HepG2 (cell line): Measurements from ENCODE around the gene SLC9A5. TPM values are rescaled to one million over a fixed set of nuclear protein-coding genes. Genes with fewer than 3 reads are reported as not detected.

Source experiments
- ATAC-seq: fragments of 200-7000 bp; cut with Tn5 transposase; 3 replicates; pipeline ENCODE4 v1.9.1; 2020; ENCODE audit warnings: mild to moderate bottlenecking, moderate library complexity
- BruUV-seq: library from RNA; stranded (reverse); fragments of 400-500 nt; replicated peaks from 2 replicates; lab custom pipeline; 2021; lab: Mats Ljungman, UMichigan
- CTCF ChIA-PET: fragments of 300-600 bp; formaldehyde crosslinking; extraction: SDS; loops from one replicate; lab custom pipeline; 2021; ENCODE audit warnings: low total read pairs, inconsistent platforms, low intra/inter-chr PET ratio; lab: Yijun Ruan, JAX
- POLR2A ChIA-PET: fragments of 350-600 bp; sonication (Branson Sonifier 250); formaldehyde crosslinking; loops from one replicate; lab custom pipeline; 2020; ENCODE audit warnings: antibody characterized with exemption, inconsistent platforms; lab: Yijun Ruan, JAX
- DNase-seq: peaks from one replicate; pipeline ENCODE4 v3.0.0-alpha.2; 2015; ENCODE audit warnings: low spot score
- FAIRE-seq: peaks from 3 replicates; lab custom pipeline; 2011; peaks lifted over from hg19 to GRCh38; lab: Jason Lieb, UNC
- H2AFZ ChIP-seq: one replicate; pipeline ENCODE4 v1.6.1; 2011; ENCODE audit warnings: low read length, inconsistent platforms
- H3K27ac ChIP-seq: fragments of 300-600 bp; 3 replicates; pipeline ENCODE4 v1.8.0; 2011; ENCODE audit warnings: mixed run types, mild to moderate bottlenecking, mixed read lengths, low read length, inconsistent platforms; ENCODE audit not compliant: insufficient read depth; ENCODE audit errors: extremely low read length
- H3K27me3 ChIP-seq, 2 experiments: fragments of 200-600 bp in 1 of 2; 2 replicates in 1 of 2; 3 replicates in 1 of 2; pipeline versions ENCODE4 v1.6.0 to v1.8.0; 2011; ENCODE audit warnings: low read length in 2 of 2, mild to moderate bottlenecking in 2 of 2, moderate library complexity in 2 of 2, inconsistent platforms in 1 of 2; ENCODE audit not compliant: insufficient read depth in 2 of 2, control insufficient read depth in 1 of 2
- H3K36me3 ChIP-seq, 2 experiments: fragments of 200-600 bp in 1 of 2; replicated peaks in 1 of 2; 2 replicates in 1 of 2; 3 replicates in 1 of 2; pipeline versions ENCODE4 v1.5.1 to v1.8.0; 2011; ENCODE audit warnings: low read length in 2 of 2, inconsistent platforms in 1 of 2; ENCODE audit not compliant: insufficient read depth in 2 of 2, control insufficient read depth in 1 of 2
- H3K4me1 ChIP-seq: 2 replicates; pipeline ENCODE4 v1.5.1; 2012; ENCODE audit warnings: low read length, inconsistent platforms; ENCODE audit not compliant: insufficient read depth
- H3K4me2 ChIP-seq: 2 replicates; pipeline ENCODE4 v1.6.0; 2011; ENCODE audit warnings: low read depth, low read length, inconsistent platforms
- H3K4me3 ChIP-seq, 3 experiments: fragments of 200-600 bp in 1 of 3; sonication (generic), shearing (Covaris generic) in 1 of 3; replicated peaks in 1 of 3; 2 replicates each; pipeline ENCODE4 v1.5.1; 2011 to 2016; ENCODE audit warnings: low read length in 3 of 3, inconsistent platforms in 2 of 3, low read depth in 2 of 3, mild to moderate bottlenecking in 2 of 3, control low read depth in 1 of 3, mixed read lengths in 1 of 3; ENCODE audit not compliant: insufficient read depth in 1 of 3
- H3K79me2 ChIP-seq: one replicate; pipeline ENCODE4 v1.6.1; 2011; ENCODE audit warnings: low read length, inconsistent platforms; ENCODE audit not compliant: insufficient read depth
- H3K9ac ChIP-seq: 2 replicates; pipeline ENCODE4 v1.6.0; 2011; ENCODE audit warnings: mild to moderate bottlenecking, low read depth, low read length, inconsistent platforms; ENCODE audit not compliant: insufficient read depth
- H3K9me3 ChIP-seq: 2 replicates; pipeline ENCODE4 v1.5.1; 2012; ENCODE audit warnings: mild to moderate bottlenecking, low read length
- H4K20me1 ChIP-seq: 2 replicates; pipeline ENCODE4 v1.6.0; 2011; ENCODE audit warnings: inconsistent platforms, mild to moderate bottlenecking, low read length, moderate library complexity; ENCODE audit not compliant: insufficient read depth
- GPBP1L1 ChIP-seq: sonication (generic); formaldehyde crosslinking; IDR thresholded peaks from 2 replicates; pipeline ENCODE4 v1.5.0; 2020; ENCODE audit warnings: mild to moderate bottlenecking, missing genetic modification reagents
- JUNB ChIP-seq: sonication (generic); formaldehyde crosslinking; IDR thresholded peaks from 2 replicates; pipeline ENCODE4 v1.8.0; 2022; ENCODE audit warnings: missing genetic modification reagents, mild to moderate bottlenecking, borderline replicate concordance
- KDM2A ChIP-seq: sonication (generic); formaldehyde crosslinking; IDR thresholded peaks from 2 replicates; pipeline ENCODE4 v1.4.0; 2020; ENCODE audit warnings: low read depth, missing genetic modification reagents, borderline replicate concordance
- MIER2 ChIP-seq: IDR thresholded peaks from 2 replicates; pipeline ENCODE4 v1.6.1; 2016; ENCODE audit warnings: missing biosample characterization, missing genetic modification reagents
- POLR2G ChIP-seq: fragments of 200-400 bp; formaldehyde crosslinking; IDR thresholded peaks from 2 replicates; pipeline ENCODE4 v1.6.1; 2018; ENCODE audit warnings: mild to moderate bottlenecking, low read depth, low read length, moderate library complexity
- PRDM10 ChIP-seq: sonication (generic); formaldehyde crosslinking; IDR thresholded peaks from 2 replicates; pipeline ENCODE4 v1.4.0; 2020; ENCODE audit warnings: low read depth, missing genetic modification reagents
- STAT5B ChIP-seq: sonication (generic); formaldehyde crosslinking; IDR thresholded peaks from 2 replicates; pipeline ENCODE4 v1.4.0; 2020; ENCODE audit warnings: missing genetic modification reagents
- TAF15 ChIP-seq: fragments of 200-400 bp; formaldehyde crosslinking; IDR thresholded peaks from one replicate; pipeline ENCODE4 v1.6.1; 2018; ENCODE audit warnings: mild to moderate bottlenecking, low read depth, low read length; ENCODE audit not compliant: poor library complexity, severe bottlenecking
- ZBTB44 ChIP-seq: sonication (generic); formaldehyde crosslinking; IDR thresholded peaks from 2 replicates; pipeline ENCODE4 v1.4.0; 2020; ENCODE audit warnings: missing genetic modification reagents
- ZFY ChIP-seq: sonication (generic); formaldehyde crosslinking; IDR thresholded peaks from 2 replicates; pipeline ENCODE4 v1.4.0; 2020; ENCODE audit warnings: missing genetic modification reagents
- ZNF337 ChIP-seq: sonication (generic); formaldehyde crosslinking; IDR thresholded peaks from 2 replicates; pipeline ENCODE4 v1.5.1; 2020; ENCODE audit warnings: missing genetic modification reagents, low read depth, mild to moderate bottlenecking, borderline replicate concordance
- ZNF44 ChIP-seq: sonication (generic); formaldehyde crosslinking; IDR thresholded peaks from 2 replicates; pipeline ENCODE4 v1.5.1; 2020; ENCODE audit warnings: mild to moderate bottlenecking, missing genetic modification reagents
- ZNF552 ChIP-seq: sonication (generic); formaldehyde crosslinking; IDR thresholded peaks from 2 replicates; pipeline ENCODE4 v1.9.0; 2022; ENCODE audit warnings: missing genetic modification reagents, mild to moderate bottlenecking, borderline replicate concordance
- ZNF562 ChIP-seq: sonication (generic); formaldehyde crosslinking; IDR thresholded peaks from 2 replicates; pipeline ENCODE4 v1.8.0; 2022; ENCODE audit warnings: missing genetic modification reagents, borderline replicate concordance
- ZNF589 ChIP-seq: sonication (generic); formaldehyde crosslinking; conservative IDR thresholded peaks from 2 replicates; pipeline ENCODE4 v1.8.0; 2022; ENCODE audit warnings: mild to moderate bottlenecking, moderate library complexity, missing genetic modification reagents
- WGBS: methylation state at CpG from one replicate; pipeline ENCODE4 v1.1.6; 2017; ENCODE audit warnings: low lambda C conversion rate; 5-methylcytosine and 5-hydroxymethylcytosine counted together
- in situ Hi-C: cut with HindIII; loops from 2 replicates; pipeline ENCODE4 v1.10.0; 2017; ENCODE audit warnings: low pct_unique_long_range_greater_than_20kb; ENCODE audit not compliant: extremely low pct_ligation_motif_present
- intact Hi-C: fragments of 100-400 bp; cut with micrococcal nuclease; formaldehyde crosslinking; loops from one replicate; pipeline ENCODE4 v1.10.0; 2022; ENCODE audit not compliant: unreplicated experiment
- polyA plus RNA-seq, 8 experiments: library from polyadenylated mRNA; depleted of rRNA in 3 of 8; stranded (reverse) in 7 of 8; unstranded in 1 of 8; fragments of >200 nt; fragmentation: Illumina TruSeq in 4 of 8; extraction: Trizol in 4 of 8; gene quantifications; 2 replicates each; pipeline versions ENCODE4 v1.2.1 to v1.2.3, GENCODE V29; 2011 to 2016; ENCODE audit warnings: low read depth in 4 of 8, missing spikeins in 1 of 8, mixed read lengths in 1 of 8; ENCODE audit not compliant: insufficient read depth in 1 of 8
- total RNA-seq, 5 experiments: library from RNA; depleted of rRNA; stranded (reverse); fragments of >200 nt; fragmentation: Illumina TruSeq; extraction: Trizol; gene quantifications; 2 replicates each; pipeline ENCODE4 v1.2.3, GENCODE V29; 2016; ENCODE audit warnings: low read depth in 1 of 5

Gene SLC9A5
- total and polyA plus RNA-seq, 2 of the 13 experiments (the other 11 are each of a cell fraction or from before 2014, with no cell fraction given) = 0.58 to 1.4 TPM

- TF ChIP-seq PRDM10 (CRISPR knock-in tag) = no peak
- peak; percentile 72; the same call in 1 of the 2 replicates for TF ChIP-seq POLR2G
- peak; percentile 29 for TF ChIP-seq TAF15
- TF ChIP-seq ZNF44 (CRISPR knock-in tag) = no peak
- no peak for TF ChIP-seq GPBP1L1 (CRISPR knock-in tag)
These were observed 22.2 kb downstream of the SLC9A5 start (continued) for GRCh38 chr16:67270931-67271338.

- Histone ChIP-seq H3K4me2 (no peak overlapping the region), H3K27ac (no peak overlapping the region), H2AFZ (no peak overlapping the region), H3K9me3 (no peaks in the 10 kb centered on the region), H3K9ac (no peak overlapping the region), H3K4me1 (no peaks in the 10 kb centered on the region), H4K20me1 (no peaks in the 10 kb centered on the region; the same call in 1 of the 2 replicates), H3K36me3 (peaks cover 1 to 6% of the 10 kb centered on the region in 2 experiments; a peak in 2 of 5 replicates), H3K4me3 (no peak overlapping the region), H3K27me3 (peaks cover 0 to 2% of the 10 kb centered on the region in 2 experiments; a peak in 1 of 5 replicates), H3K79me2 (no peaks in the 10 kb centered on the region)
- 67% methylated on average over 4 of the region's 4 CpGs for WGBS
- intact Hi-C loops = no loop called here
- in situ Hi-C loops = no loop called here
- DNase-seq (no peak), FAIRE-seq (no peak), ATAC-seq (peak; percentile 26)
- BruUV-seq = no TSS peak
- ChIA-PET POLR2A (interaction anchor here (1.0 to 2.6 kb wide), 3 partner anchors 11 to 61 kb away, joined by 3 to 13 read pairs (median 3); partner anchors contain the start of genes FHOD1 and SLC9A5), CTCF (no interaction called here)
- TF ChIP-seq ZNF552 = no peak
- TF ChIP-seq ZBTB44 (CRISPR knock-in tag) = no peak
- 0 out of 2 replicates have a peak, but pooled peaks have one; percentile 26 for TF ChIP-seq ZFY (CRISPR knock-in tag)
- TF ChIP-seq JUNB = no peak
- TF ChIP-seq ZNF589 (CRISPR knock-in tag) = no peak
- TF ChIP-seq MIER2 (CRISPR knock-in tag) = no peak
- no peak for TF ChIP-seq ZNF562 (CRISPR knock-in tag)
- peak; percentile 17; the same call in 1 of the 2 replicates for TF ChIP-seq KDM2A (CRISPR knock-in tag)
- no peak for TF ChIP-seq ZNF337
- TF ChIP-seq STAT5B (CRISPR knock-in tag) = no peak
These were observed 22.7 kb downstream of the SLC9A5 start for GRCh38 chr16:67271446-67271845.
